GM12875 (cell line): Measurements from ENCODE around the gene ZNF430.

Source experiments
- H3K4me3 ChIP-seq: one replicate; pipeline ENCODE4 v1.5.1; 2011; ENCODE audit warnings: low read depth, low read length, control low read depth
- CTCF ChIP-seq: IDR thresholded peaks from 2 replicates; pipeline ENCODE4 v1.5.1; 2011; ENCODE audit warnings: low read depth, mild to moderate bottlenecking, control low read depth, inconsistent platforms, low read length, moderate library complexity, borderline replicate concordance; ENCODE audit not compliant: insufficient read depth

Gene ZNF430

GRCh38 chr19:21046489-21046888 is 26.0 kb downstream of the ZNF430 start:
- no peak for TF ChIP-seq CTCF
- H3K4me3 ChIP-seq, result no peak overlapping the region

GRCh38 chr19:21047716-21048115 is 27.3 kb downstream of the ZNF430 start:
- no peak for TF ChIP-seq CTCF
- H3K4me3 ChIP-seq, result no peak overlapping the region

GRCh38 chr19:21052902-21053301 is 32.4 kb downstream of the ZNF430 start:
- no peak overlapping the region for H3K4me3 ChIP-seq
- no peak for TF ChIP-seq CTCF

GRCh38 chr19:21065336-21065735 is 44.9 kb downstream of the ZNF430 start:
- no peak for TF ChIP-seq CTCF
- H3K4me3 ChIP-seq, result no peak overlapping the region

GRCh38 chr19:21082011-21082975 is 61.8 kb downstream of the ZNF430 start, which contains the start of gene ZNF714:
ZNF714 (plus strand) TSS chr19:21082203; CDS start chr19:21098269, 16,066 bp downstream.
- TF ChIP-seq CTCF, result no peak
- peak within 1 kb of the TSS; percentile 69 for H3K4me3 ChIP-seq

GRCh38 chr19:21084343-21084742 is 63.9 kb downstream of the ZNF430 start:
- no peak for TF ChIP-seq CTCF
- no peak overlapping the region for H3K4me3 ChIP-seq

GRCh38 chr19:21087871-21088270 is 67.4 kb downstream of the ZNF430 start:
- H3K4me3 ChIP-seq, result no peak overlapping the region
- TF ChIP-seq CTCF, result no peak
